Calu3 (cell line): ENCODE data around the gene FOXI1. TPM values are rescaled to one million over a fixed set of nuclear protein-coding genes. Genes with fewer than 3 reads are reported as not detected.

ENCODE experiments used
- BruUV-seq: library from RNA; stranded (reverse); fragments of 400-500 nt; replicated peaks from 2 replicates; lab custom pipeline; 2021; lab: Mats Ljungman, UMichigan
- CTCF ChIA-PET: fragments of 300-600 bp; sonication (Branson Sonifier 250); formaldehyde crosslinking; loops from one replicate; lab custom pipeline; 2022; ENCODE audit warnings: antibody characterized with exemption; lab: Charles Lee
- DNase-seq: peaks from one replicate; pipeline ENCODE4 v3.0.0; 2022
- H3K27ac Mint-ChIP-seq: one replicate; pipeline ENCODE4 v1.8.0; 2022; ENCODE audit warnings: mixed read lengths; ENCODE audit not compliant: unreplicated experiment
- H3K27me3 Mint-ChIP-seq: one replicate; pipeline ENCODE4 v1.8.0; 2022; ENCODE audit warnings: mixed read lengths; ENCODE audit not compliant: unreplicated experiment
- H3K36me3 Mint-ChIP-seq: one replicate; pipeline ENCODE4 v1.8.0; 2022; ENCODE audit warnings: mild to moderate bottlenecking, moderate library complexity, mixed read lengths; ENCODE audit not compliant: insufficient read depth, unreplicated experiment
- H3K4me1 Mint-ChIP-seq: one replicate; pipeline ENCODE4 v1.8.0; 2022; ENCODE audit warnings: mild to moderate bottlenecking, low read depth, mixed read lengths; ENCODE audit not compliant: unreplicated experiment
- H3K4me3 Mint-ChIP-seq: one replicate; pipeline ENCODE4 v1.8.0; 2022; ENCODE audit warnings: mild to moderate bottlenecking, low read depth, moderate library complexity, mixed read lengths; ENCODE audit not compliant: unreplicated experiment
- H3K9me3 Mint-ChIP-seq: one replicate; pipeline ENCODE4 v1.8.0; 2022; ENCODE audit warnings: low read depth, mixed read lengths; ENCODE audit not compliant: unreplicated experiment
- CTCF ChIP-seq: fragments of 200-600 bp; IDR thresholded peaks from one replicate; pipeline ENCODE4 v1.8.0; 2022; ENCODE audit warnings: antibody characterized with exemption; ENCODE audit not compliant: unreplicated experiment
- intact Hi-C: fragments of 100-400 bp; cut with micrococcal nuclease; formaldehyde crosslinking; loops from one replicate; pipeline ENCODE4 v1.10.0; 2022; ENCODE audit not compliant: unreplicated experiment
- total RNA-seq: library from RNA; stranded (reverse); gene quantifications from 2 replicates; pipeline ENCODE4 v1.2.3, GENCODE V29; 2022

Gene FOXI1
- total RNA-seq, 1 experiment from 2014 or later, result not detected

- no peaks in the 10 kb centered on the region for H3K36me3 Mint-ChIP-seq
- no peak overlapping the region for H3K4me3 Mint-ChIP-seq
- CTCF ChIA-PET, result no interaction called here
- no peak for TF ChIP-seq CTCF
- peaks cover 15% of the 10 kb centered on the region for H3K4me1 Mint-ChIP-seq
- H3K27me3 Mint-ChIP-seq, result no peaks in the 10 kb centered on the region
- H3K9me3 Mint-ChIP-seq, result no peaks in the 10 kb centered on the region
- no peak overlapping the region for H3K27ac Mint-ChIP-seq
- no peak for DNase-seq
- intact Hi-C loops, result no loop called here
- no TSS peak for BruUV-seq
These were observed 41.5 kb downstream of the FOXI1 start for GRCh38 chr5:170147051-170147752.

GRCh38 chr5:170147753-170148264 lies 42.1 kb downstream of the FOXI1 start:
- H3K4me3 Mint-ChIP-seq, result no peak overlapping the region
- intact Hi-C loops, result no loop called here

GRCh38 chr5:170148430-170149205 lies 42.9 kb downstream of the FOXI1 start:
- DNase-seq, result no peak
- intact Hi-C loops, result no loop called here
- no peak overlapping the region for H3K27ac Mint-ChIP-seq
- no peak overlapping the region for H3K4me3 Mint-ChIP-seq
- no TSS peak for BruUV-seq
- CTCF ChIA-PET, result interaction anchor here (0.6 kb wide), 1 partner anchor 34 kb away, joined by 4 read pairs; no protein-coding TSS in a partner anchor
- no peaks in the 10 kb centered on the region for H3K27me3 Mint-ChIP-seq
- TF ChIP-seq CTCF, result no peak
- no peaks in the 10 kb centered on the region for H3K9me3 Mint-ChIP-seq
- no peaks in the 10 kb centered on the region for H3K36me3 Mint-ChIP-seq
- H3K4me1 Mint-ChIP-seq, result peaks cover 29% of the 10 kb centered on the region

More at GRCh38 chr5:170147753-170148264, 42.1 kb downstream of the FOXI1 start:
- H3K4me1 Mint-ChIP-seq, result peaks cover 21% of the 10 kb centered on the region
- no TSS peak for BruUV-seq
- DNase-seq, result no peak
- no peak for TF ChIP-seq CTCF
- no peaks in the 10 kb centered on the region for H3K27me3 Mint-ChIP-seq
- CTCF ChIA-PET, result no interaction called here
- H3K9me3 Mint-ChIP-seq, result no peaks in the 10 kb centered on the region
- no peak overlapping the region for H3K27ac Mint-ChIP-seq
- no peaks in the 10 kb centered on the region for H3K36me3 Mint-ChIP-seq

GRCh38 chr5:170149206-170149515 lies 43.5 kb downstream of the FOXI1 start:
- Mint-ChIP-seq H3K4me3 (no peak overlapping the region), H3K27ac (no peak overlapping the region), H3K27me3 (no peaks in the 10 kb centered on the region), H3K9me3 (no peaks in the 10 kb centered on the region), H3K4me1 (peaks cover 34% of the 10 kb centered on the region), H3K36me3 (no peaks in the 10 kb centered on the region)
- CTCF ChIA-PET, result no interaction called here
- no TSS peak for BruUV-seq
- intact Hi-C loops, result no loop called here
- no peak for TF ChIP-seq CTCF
- no peak for DNase-seq
